ENCODE measurements around the gene SCP2.

The SCP2 gene

GRCh38 chr1:53067886-53068285, 140.8 kb downstream of the SCP2 start:
- no peak for DNase-seq (ENCODE audit: low spot score)

- DNase-seq (ENCODE audit: low spot score) = no peak
Observed at GRCh38 chr1:53068314-53069099, 141.4 kb downstream of the SCP2 start.

- no peak for DNase-seq (ENCODE audit: low spot score)
Observed at GRCh38 chr1:53069265-53069662, 142.2 kb downstream of the SCP2 start.

- no peak for DNase-seq (ENCODE audit: low spot score)
Observed at GRCh38 chr1:53069663-53070327, 142.7 kb downstream of the SCP2 start.

GRCh38 chr1:53070621-53071020, 143.5 kb downstream of the SCP2 start:
- no peak for DNase-seq (ENCODE audit: low spot score)

GRCh38 chr1:53071167-53071865, 144.2 kb downstream of the SCP2 start:
- no peak for DNase-seq (ENCODE audit: low spot score)

GRCh38 chr1:53071915-53072314, 144.8 kb downstream of the SCP2 start:
- no peak for DNase-seq (ENCODE audit: low spot score)

GRCh38 chr1:53073287-53073686, 146.2 kb downstream of the SCP2 start:
- DNase-seq (ENCODE audit: low spot score) = no peak

- DNase-seq (ENCODE audit: low spot score) = no peak
Observed at GRCh38 chr1:53073868-53074311, 146.8 kb downstream of the SCP2 start.

- DNase-seq (ENCODE audit: low spot score) = no peak
Observed at GRCh38 chr1:53074313-53075154, 147.5 kb downstream of the SCP2 start.

- no peak for DNase-seq (ENCODE audit: low spot score)
Observed at GRCh38 chr1:53075206-53075605, 148.1 kb downstream of the SCP2 start.

GRCh38 chr1:53075761-53076163, 148.7 kb downstream of the SCP2 start:
- DNase-seq (ENCODE audit: low spot score) = no peak

GRCh38 chr1:53076165-53076564, 149.1 kb downstream of the SCP2 start:
- DNase-seq (ENCODE audit: low spot score) = no peak

- no peak for DNase-seq (ENCODE audit: low spot score)
Observed at GRCh38 chr1:53076721-53077598, 149.9 kb downstream of the SCP2 start.

- DNase-seq (ENCODE audit: low spot score) = no peak
Observed at GRCh38 chr1:53077599-53077965, 150.5 kb downstream of the SCP2 start.

- no peak for DNase-seq (ENCODE audit: low spot score)
Observed at GRCh38 chr1:53078333-53079101, 151.4 kb downstream of the SCP2 start.

- no peak for DNase-seq (ENCODE audit: low spot score)
Observed at GRCh38 chr1:53079251-53079650, 152.2 kb downstream of the SCP2 start.

- DNase-seq (ENCODE audit: low spot score) = no peak
Observed at GRCh38 chr1:53080041-53080440, 153.0 kb downstream of the SCP2 start.

- DNase-seq (ENCODE audit: low spot score) = no peak
Observed at GRCh38 chr1:53080769-53081168, 153.7 kb downstream of the SCP2 start.

- DNase-seq (ENCODE audit: low spot score) = no peak
Observed at GRCh38 chr1:53081384-53082066, 154.4 kb downstream of the SCP2 start.

Measured in CD4-positive, alpha-beta T cell treated with Interleukin-15 for 4 hours (primary cell).